Activated CD8-positive, alpha-beta T cell treated with anti-CD3 and anti-CD28 coated beads for 36 hours (primary cell): Measurements from ENCODE around the gene MLYCD. TPM values are rescaled to one million over a fixed set of nuclear protein-coding genes. Genes with fewer than 3 reads are reported as not detected.

Experiments
- ATAC-seq: fragments of 200-7000 bp; cut with Tn5 transposase; one replicate; pipeline ENCODE4 v1.10.0; 2021; ENCODE audit warnings: mild to moderate bottlenecking, moderate library complexity
- CTCF ChIA-PET: fragments of 350-600 bp; sonication (Branson Sonifier 250); formaldehyde crosslinking; loops from one replicate; lab custom pipeline; 2021; ENCODE audit warnings: antibody characterized with exemption; lab: Charles Lee
- POLR2A ChIA-PET: fragments of 350-600 bp; sonication (Branson Sonifier 250); formaldehyde crosslinking; loops from one replicate; lab custom pipeline; 2021; ENCODE audit warnings: antibody characterized with exemption; lab: Charles Lee
- DNase-seq: peaks from one replicate; pipeline ENCODE4 v3.0.0-alpha.2; 2020
- H3K27ac Mint-ChIP-seq: one replicate; pipeline ENCODE4 v1.8.0; 2021; ENCODE audit warnings: mild to moderate bottlenecking, mixed read lengths
- H3K27me3 Mint-ChIP-seq: one replicate; pipeline ENCODE4 v1.8.0; 2021; ENCODE audit warnings: mixed read lengths
- H3K36me3 Mint-ChIP-seq: one replicate; pipeline ENCODE4 v1.8.0; 2021; ENCODE audit warnings: low read depth, mixed read lengths
- H3K4me1 Mint-ChIP-seq: one replicate; pipeline ENCODE4 v1.8.0; 2021; ENCODE audit warnings: low read depth, mixed read lengths
- H3K4me3 Mint-ChIP-seq: one replicate; pipeline ENCODE4 v1.8.0; 2021; ENCODE audit warnings: mild to moderate bottlenecking, moderate library complexity, mixed read lengths
- H3K9me3 Mint-ChIP-seq: one replicate; pipeline ENCODE4 v1.8.0; 2021; ENCODE audit warnings: mixed read lengths
- intact Hi-C: fragments of 100-400 bp; cut with micrococcal nuclease; formaldehyde crosslinking; loops from one replicate; pipeline ENCODE4 v1.10.0; 2022
- total RNA-seq, 2 experiments: library from RNA; stranded (reverse); gene quantifications; one replicate each; pipeline ENCODE4 v1.2.3, GENCODE V29; 2021
- TF ChIP-seq, protein P1 (sequence below): fragments of 200-600 bp; IDR thresholded peaks from one replicate; pipeline ENCODE4 v1.8.0; 2022; ENCODE audit warnings: antibody characterized with exemption, mild to moderate bottlenecking

MLYCD gene
- total RNA-seq, 2 experiments from 2014 or later = 3.5 to 3.7 TPM

- no peaks in the 10 kb centered on the region for H3K4me1 Mint-ChIP-seq
- POLR2A ChIA-PET = no interaction called here
- CTCF ChIA-PET = no interaction called here
Observed at GRCh38 chr16:83887080-83887479, 11.8 kb upstream of the MLYCD start.

DNA sequence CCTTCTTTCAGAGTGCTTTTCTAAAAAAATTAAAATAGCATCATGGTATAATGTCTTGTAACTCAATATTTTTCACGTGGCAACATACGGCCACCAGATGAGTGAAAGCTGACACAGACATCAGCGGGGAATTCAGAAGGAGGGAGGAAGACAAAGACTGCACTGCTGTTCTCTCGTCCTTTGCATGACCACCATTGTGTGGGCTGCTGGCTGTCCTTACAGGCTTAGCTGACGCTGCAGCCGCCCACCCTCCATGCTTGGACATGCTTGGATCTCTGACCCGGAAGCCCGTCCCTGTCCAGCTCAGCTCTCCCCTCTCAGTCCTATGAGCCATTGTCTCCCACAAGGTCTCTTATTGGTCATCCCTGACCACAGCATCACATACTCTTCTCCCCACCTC lies 11.4 kb upstream of the MLYCD start:
- ATAC-seq (no peak), DNase-seq (no peak)
- ChIA-PET POLR2A (no interaction called here), CTCF (no interaction called here)
- Mint-ChIP-seq H3K4me1 (no peaks in the 10 kb centered on the region), H3K27ac (no peak overlapping the region), H3K27me3 (peaks cover 6% of the 10 kb centered on the region), H3K9me3 (peaks cover 3% of the 10 kb centered on the region), H3K4me3 (no peak overlapping the region), H3K36me3 (no peaks in the 10 kb centered on the region)
- TF ChIP-seq, protein P1, sequence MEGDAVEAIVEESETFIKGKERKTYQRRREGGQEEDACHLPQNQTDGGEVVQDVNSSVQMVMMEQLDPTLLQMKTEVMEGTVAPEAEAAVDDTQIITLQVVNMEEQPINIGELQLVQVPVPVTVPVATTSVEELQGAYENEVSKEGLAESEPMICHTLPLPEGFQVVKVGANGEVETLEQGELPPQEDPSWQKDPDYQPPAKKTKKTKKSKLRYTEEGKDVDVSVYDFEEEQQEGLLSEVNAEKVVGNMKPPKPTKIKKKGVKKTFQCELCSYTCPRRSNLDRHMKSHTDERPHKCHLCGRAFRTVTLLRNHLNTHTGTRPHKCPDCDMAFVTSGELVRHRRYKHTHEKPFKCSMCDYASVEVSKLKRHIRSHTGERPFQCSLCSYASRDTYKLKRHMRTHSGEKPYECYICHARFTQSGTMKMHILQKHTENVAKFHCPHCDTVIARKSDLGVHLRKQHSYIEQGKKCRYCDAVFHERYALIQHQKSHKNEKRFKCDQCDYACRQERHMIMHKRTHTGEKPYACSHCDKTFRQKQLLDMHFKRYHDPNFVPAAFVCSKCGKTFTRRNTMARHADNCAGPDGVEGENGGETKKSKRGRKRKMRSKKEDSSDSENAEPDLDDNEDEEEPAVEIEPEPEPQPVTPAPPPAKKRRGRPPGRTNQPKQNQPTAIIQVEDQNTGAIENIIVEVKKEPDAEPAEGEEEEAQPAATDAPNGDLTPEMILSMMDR = no peak
- intact Hi-C loops = no loop called here

More at GRCh38 chr16:83887080-83887479, 11.8 kb upstream of the MLYCD start:
- Mint-ChIP-seq H3K27ac (no peak overlapping the region), H3K27me3 (peaks cover 6% of the 10 kb centered on the region), H3K4me3 (no peak overlapping the region), H3K36me3 (no peaks in the 10 kb centered on the region), H3K9me3 (peaks cover 3% of the 10 kb centered on the region)
- ATAC-seq (no peak), DNase-seq (no peak)
- intact Hi-C loops = no loop called here
- TF ChIP-seq, protein P1 = no peak

GRCh38 chr16:83888672-83889044 lies 10.3 kb upstream of the MLYCD start:
- Mint-ChIP-seq H3K27me3 (peaks cover 6% of the 10 kb centered on the region), H3K27ac (no peak overlapping the region), H3K36me3 (no peaks in the 10 kb centered on the region), H3K9me3 (peaks cover 3% of the 10 kb centered on the region), H3K4me3 (no peak overlapping the region), H3K4me1 (no peaks in the 10 kb centered on the region)
- CTCF ChIA-PET = interaction anchor here (1.0 kb wide), 1 partner anchor 11 kb away, joined by 3 read pairs; the partner anchor contains the start of gene MLYCD
- intact Hi-C loops = no loop called here
- TF ChIP-seq, protein P1 = no peak
- no peak for DNase-seq
- POLR2A ChIA-PET = no interaction called here
- no peak for ATAC-seq

- ATAC-seq = no peak
- H3K4me1 Mint-ChIP-seq = no peaks in the 10 kb centered on the region
- TF ChIP-seq, protein P1 = no peak
- H3K4me3 Mint-ChIP-seq = no peak overlapping the region
- ChIA-PET POLR2A (no interaction called here), CTCF (interaction anchor here (1.9 kb wide), 1 partner anchor 66 kb away, joined by 4 read pairs; no protein-coding TSS in a partner anchor)
- H3K27ac Mint-ChIP-seq = no peak overlapping the region
- intact Hi-C loops = no loop called here
- no peak for DNase-seq
- no peaks in the 10 kb centered on the region for H3K36me3 Mint-ChIP-seq
- H3K9me3 Mint-ChIP-seq = peaks cover 3% of the 10 kb centered on the region
- peaks cover 11% of the 10 kb centered on the region for H3K27me3 Mint-ChIP-seq
Observed at GRCh38 chr16:83890359-83890758, 8.6 kb upstream of the MLYCD start.

DNA sequence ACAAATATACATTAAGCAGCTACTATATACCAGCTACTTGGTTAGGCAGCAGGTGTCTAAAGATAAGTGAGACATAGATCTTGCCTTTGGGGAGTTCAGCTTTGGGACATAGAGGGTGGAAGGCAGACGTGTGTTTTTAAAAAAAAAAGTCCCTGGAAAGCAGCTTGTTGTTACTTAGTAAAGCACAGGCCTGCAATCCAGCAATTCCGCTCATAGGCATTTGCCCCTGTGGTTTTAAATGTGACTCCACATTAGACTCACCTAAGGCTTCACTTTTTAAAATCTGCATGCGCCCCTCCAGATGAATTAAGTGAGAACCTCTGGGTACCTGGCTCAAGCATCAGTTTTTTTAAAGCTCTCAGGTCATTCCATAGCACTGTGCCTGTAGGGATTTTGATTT lies 7.2 kb upstream of the MLYCD start:
- Mint-ChIP-seq H3K27me3 (peaks cover 14% of the 10 kb centered on the region), H3K4me1 (no peaks in the 10 kb centered on the region), H3K4me3 (no peak overlapping the region), H3K36me3 (no peaks in the 10 kb centered on the region), H3K9me3 (peaks cover 3% of the 10 kb centered on the region), H3K27ac (no peak overlapping the region)
- no peak for DNase-seq
- no peak for ATAC-seq
- TF ChIP-seq, protein P1 = no peak
- ChIA-PET POLR2A (interaction anchor here (0.6 to 1.0 kb wide), 2 partner anchors 9 to 21 kb away, joined by 3 read pairs; no protein-coding TSS in a partner anchor), CTCF (interaction anchor here (1.4 kb wide), 1 partner anchor 34 kb away, joined by 3 read pairs; no protein-coding TSS in a partner anchor)
- intact Hi-C loops = no loop called here
